HG03280 (cell line): ENCODE data around the gene CDCA4.

Experiments
- ATAC-seq: cut with Tn5 transposase; IDR thresholded peaks from one replicate; pipeline ENCODE4 v1.9.1; 2021; ENCODE audit warnings: mild to moderate bottlenecking, moderate library complexity; ENCODE audit not compliant: unreplicated experiment

CDCA4 gene

GRCh38 chr14:104978746-104979691, 41.9 kb downstream of the CDCA4 start:
- ATAC-seq: no peak

- no peak for ATAC-seq
These were observed 42.9 kb downstream of the CDCA4 start, which contains the start of gene AHNAK2 for GRCh38 chr14:104977681-104978653. Gene AHNAK2 (minus strand): TSS chr14:104978374. CDS start chr14:104978237, 137 bp downstream.

DNA sequence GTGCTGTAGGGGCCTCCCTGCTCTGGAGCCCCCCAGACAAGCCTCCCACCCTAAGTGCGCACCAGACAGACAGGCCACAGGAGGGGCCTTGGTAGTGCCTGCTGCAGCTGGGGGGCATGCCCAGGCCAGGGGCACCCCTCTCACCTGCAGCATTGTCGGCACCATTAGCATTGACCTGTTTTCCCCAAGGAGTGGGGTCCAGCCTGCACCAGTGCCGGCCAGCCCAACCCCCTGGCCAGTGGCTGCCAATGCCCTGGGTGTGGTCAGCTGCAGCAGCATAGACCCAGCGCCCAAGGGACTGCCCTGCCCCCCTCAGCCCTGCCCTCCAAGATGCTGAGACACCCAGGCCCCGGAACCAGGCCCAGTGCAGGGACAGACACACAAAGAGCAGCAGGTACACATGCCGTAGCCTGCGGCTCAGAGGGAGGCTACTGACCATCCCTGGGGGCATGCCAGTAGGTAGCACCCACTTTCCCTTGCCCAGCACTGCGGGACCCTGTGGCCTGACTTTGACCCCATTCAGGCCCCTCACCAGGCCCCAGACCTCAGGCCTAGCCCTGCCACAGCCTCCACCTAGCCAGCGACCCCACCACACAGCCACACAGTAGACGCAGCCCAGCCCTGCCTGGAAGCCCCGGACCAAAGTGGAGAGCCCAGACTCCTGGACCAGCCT, 43.7 kb downstream of the CDCA4 start:
- ATAC-seq: no peak

DNA sequence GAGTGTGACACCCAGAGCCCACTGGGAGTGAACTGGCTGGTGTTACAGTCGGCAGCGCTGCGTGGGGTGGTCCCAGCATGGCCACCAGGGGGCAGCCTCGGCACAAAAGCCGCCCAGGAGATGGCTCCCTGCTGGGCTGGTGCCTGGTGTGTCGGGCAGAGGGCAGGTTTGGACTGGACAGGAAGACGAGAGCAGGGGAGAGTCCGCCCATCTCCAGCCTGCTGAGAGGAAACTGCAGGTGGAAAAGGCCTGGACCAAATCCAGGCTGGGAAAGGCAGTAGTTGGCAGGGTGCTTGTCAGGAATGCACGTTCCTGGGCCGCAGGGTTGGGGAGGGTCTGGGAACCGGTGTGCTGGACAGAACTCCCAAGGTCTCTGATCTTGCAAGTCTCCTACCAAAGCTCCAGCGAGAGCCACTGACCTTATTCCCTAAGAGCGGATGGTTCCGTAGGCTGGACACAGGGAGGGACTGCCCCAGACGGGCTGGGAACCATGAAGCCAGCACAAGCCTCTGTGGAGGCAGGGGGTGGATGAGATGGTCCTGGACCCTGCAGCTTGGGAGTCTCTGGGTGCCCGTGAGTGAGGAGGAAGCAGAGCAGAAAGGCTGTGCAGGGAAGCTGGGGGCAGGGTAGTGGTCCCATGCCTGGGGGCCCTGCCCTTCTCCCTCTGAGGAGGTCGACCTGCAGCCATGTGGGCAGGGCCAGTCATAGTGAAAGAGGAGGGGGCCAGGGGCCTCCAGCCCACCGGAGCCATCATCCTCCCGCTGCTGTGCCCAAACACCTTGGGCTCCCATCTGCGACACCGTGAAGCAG, 44.5 kb downstream of the CDCA4 start:
- no peak for ATAC-seq

GRCh38 chr14:104975481-104976197, 45.2 kb downstream of the CDCA4 start:
- no peak for ATAC-seq

DNA sequence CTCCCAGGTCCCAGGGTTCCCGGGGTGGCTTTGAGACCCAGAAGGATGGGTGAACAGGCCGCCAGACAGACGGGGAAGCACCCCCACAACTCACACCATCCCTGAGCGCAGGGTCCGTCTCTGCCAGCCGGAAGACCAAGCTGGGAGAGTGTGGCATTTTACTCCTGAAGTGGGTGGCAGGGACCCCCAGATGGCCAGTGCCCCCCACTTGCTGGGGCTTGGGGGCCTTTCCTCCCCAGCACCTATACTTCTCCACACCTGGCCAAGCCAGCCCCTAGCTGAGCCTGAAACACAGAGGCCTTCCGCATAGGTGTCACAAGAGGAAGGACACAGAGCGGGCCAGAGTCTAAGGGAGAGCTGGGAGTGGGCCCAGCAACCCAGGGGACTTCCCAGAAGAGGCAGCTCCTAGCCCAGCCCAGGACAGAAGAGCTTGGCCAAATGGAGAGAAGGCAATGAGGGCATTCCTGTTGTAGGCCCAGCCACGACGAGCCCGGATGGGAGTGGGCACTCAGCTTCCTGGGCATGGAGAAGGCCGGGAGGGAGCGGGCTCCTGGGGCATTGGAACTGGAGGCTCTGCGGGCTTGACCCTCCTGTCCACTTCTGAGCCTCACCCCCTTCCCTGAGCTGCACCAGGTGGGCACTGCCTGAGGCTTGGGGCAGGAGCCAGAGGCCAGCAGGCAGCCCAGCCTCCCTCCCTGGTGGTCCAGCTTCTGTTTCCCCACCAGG, 46.1 kb downstream of the CDCA4 start:
- no peak for ATAC-seq

DNA sequence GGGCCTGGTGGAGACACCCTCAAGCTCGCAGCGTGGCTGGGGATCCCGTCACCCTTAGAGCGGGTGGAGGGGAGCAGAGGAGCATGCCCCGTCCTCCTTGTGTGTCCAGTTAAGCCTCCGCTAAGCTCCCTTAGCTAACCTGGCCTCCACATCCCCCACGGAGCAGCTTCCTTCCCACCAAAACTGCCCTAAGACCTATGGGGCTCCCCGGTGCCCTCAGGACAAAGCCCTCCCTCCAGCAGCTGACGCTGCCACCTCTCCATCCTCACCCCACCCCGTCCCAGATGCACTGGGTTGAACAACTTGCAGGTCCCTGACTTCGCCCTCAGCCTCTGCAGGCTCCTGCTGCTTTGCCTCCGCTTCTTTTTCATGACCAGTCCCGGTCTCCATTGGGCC, 46.7 kb downstream of the CDCA4 start:
- ATAC-seq: no peak

DNA sequence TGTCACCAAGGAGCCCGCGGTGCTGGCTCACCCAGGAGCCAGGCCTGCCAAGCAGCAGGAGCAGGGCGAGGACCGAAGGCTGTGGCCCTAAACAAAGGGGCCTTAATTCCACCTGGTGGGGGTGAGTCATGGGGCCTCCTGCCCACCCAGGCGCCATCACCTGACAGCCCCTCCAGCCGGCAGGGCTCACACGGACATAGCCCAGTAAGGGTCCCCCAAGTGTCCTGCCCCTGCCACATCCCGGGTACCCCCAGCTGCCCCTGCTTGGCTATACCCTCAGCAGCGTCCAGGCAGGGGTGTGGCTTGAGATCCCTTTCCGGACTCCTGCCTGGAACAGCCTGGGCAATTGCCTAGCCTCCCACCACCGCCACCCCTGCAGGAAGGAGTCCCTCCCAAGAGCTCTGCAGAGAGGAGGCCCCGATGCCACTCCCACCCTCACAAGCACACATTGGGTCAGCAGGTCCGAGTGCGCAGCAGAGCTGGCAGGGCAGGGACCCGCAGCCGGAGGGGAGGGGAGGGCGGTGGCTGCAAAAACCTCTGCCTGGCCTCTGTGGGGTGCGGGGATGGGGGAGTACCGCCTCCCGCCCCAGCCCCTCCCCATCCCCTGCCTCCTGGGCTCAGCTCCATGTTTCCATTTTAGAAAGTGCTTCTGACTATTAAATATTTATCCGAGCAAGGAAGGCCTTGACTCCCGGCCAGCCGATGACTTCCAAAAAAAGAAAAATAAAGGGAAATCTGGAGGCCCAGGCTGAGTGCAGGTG, 47.3 kb downstream of the CDCA4 start:
- no peak for ATAC-seq

GRCh38 chr14:104973135-104973384, 47.8 kb downstream of the CDCA4 start:
- ATAC-seq: no peak

GRCh38 chr14:104972301-104973134, 48.4 kb downstream of the CDCA4 start:
- no peak for ATAC-seq

DNA sequence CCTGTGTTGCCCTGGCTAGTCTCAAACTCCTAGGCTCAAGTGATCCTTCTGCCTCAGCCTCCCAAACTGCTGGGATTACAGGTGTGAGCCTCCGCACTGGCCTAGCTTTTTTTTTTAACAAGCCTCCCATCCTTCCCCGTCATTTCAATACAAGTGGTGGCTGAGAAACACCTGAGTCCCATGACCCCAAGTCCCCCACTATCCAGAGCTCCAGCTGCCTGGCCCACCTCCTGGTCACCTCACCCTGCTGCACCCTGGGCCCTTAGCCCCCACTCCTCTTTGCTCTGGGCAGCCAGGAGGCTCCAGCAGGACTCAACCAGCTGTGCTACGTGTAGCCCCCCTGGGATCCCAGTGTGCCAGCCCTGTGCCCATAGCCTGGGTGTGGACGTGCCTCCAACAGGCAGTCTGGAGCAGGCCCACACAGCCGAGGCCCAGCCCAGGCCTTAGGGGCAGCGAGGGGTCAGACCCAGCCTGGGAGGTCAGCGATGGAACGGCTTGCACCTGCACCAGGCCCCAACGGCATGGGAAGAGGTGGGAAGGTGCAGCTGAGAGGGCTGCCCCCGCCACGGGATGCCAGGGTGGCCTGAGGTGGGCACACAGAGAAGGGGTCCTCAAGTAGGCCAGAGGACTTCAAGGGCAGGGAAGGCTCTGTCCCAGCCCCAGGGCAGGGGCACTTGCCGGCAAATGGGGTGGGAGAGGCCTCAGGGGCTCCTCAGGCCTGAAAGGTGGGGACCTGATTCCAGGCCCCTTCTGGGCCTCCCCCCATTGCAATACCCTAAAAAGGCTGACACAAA, 49.2 kb downstream of the CDCA4 start:
- ATAC-seq: no peak

DNA sequence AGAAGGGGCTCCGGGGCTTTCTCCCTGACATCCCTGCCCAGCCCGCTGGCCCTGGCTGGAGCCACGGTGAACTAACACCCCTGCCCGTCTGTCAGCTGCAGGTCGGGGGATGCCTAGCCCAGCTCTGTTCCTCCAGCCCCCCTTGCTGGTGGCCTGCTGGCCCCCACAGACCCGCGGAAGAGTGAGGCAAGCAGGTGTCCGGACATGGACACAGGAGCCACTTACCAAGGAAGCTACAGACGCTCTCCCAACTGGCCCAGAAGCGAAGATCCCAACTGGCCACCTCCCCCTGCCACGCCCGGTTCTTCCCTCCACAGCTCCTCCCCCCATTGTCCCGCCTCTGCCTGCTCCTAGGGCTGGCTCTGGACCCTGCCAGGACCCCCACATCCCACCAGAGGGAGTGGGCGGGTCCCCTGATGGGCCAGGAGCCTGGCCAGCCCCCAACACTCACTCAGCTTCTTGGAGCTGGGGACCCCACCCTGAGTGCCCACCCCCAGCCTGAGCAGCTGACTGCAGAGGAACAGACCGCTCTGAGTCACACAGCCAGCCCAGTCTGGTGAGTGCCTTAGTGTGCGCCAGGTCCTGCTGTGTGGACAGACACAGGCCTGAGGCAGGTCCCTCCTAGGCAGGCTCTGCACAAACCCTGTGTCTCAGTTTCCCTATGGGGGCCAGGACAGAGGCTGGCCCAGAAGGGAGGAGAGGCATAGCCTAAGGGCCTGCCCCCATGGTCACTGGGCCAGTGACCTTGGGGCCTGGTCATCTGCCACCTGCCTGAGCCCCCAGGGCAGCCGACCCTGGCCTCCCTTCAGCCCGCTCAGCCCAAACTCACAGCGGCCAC, 50.4 kb downstream of the CDCA4 start:
- no peak for ATAC-seq

DNA sequence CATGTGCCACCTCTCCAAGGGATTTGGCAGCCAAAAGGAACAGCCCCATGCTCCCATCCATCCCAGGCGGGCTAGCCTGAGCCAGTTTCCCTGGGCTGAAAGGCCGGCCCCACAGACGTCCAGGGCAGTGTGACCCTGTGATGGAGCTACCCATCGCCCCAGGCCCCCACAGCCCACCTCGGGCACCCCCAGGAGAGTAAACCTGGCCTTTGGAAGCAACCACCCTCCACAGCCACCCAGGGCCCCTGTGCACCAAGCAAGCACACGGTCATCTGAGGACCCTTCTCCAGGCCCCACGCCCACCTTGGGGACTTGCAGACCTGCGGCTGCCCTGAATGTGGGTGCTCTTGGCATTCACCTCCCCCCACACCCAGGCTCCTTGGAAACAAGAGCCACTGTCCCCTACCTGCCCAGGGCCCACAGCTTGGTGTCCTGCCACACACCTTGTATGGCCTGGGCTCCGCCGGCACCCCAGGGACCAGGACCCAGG, 51.1 kb downstream of the CDCA4 start:
- no peak for ATAC-seq

GRCh38 chr14:104968541-104969401, 52.1 kb downstream of the CDCA4 start:
- ATAC-seq: no peak

DNA sequence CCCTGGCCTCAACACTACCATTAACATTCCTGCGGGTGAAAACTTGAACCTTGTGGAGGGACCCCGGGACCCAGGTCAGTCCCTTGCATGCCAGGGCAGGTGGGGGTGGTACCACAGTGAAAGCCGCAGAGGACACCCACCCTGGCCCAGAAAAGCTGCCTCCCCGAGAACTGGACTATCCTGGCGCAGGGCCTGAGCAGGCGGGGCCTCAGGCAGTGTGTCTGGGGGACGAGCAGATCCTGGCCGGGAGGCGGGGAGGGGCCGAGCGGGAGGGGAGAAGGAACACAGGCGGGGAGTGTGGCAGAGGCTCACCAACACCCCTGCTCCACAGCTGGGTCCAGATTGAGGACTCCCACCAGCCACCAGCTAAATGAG, 52.7 kb downstream of the CDCA4 start:
- ATAC-seq: no peak
